Breast epithelium (tissue), 4 donors: ENCODE measurements around the gene HDAC2. TPM values are rescaled to one million over a fixed set of nuclear protein-coding genes. Genes with fewer than 3 reads are reported as not detected.

Source experiments
- DNase-seq, 2 donors: peaks; one replicate each; pipeline ENCODE4 v3.0.0-alpha.2; 2019; ENCODE audit warnings: low spot score in 2 of 2
- H3K27ac ChIP-seq, 2 donors: fragments of 200-600 bp; sonication (generic) in 1 of 2; one replicate each; pipeline ENCODE4 v1.5.1; 2016 to 2019; ENCODE audit warnings: mild to moderate bottlenecking in 1 of 2
- H3K27me3 ChIP-seq, 2 donors: fragments of 200-600 bp; sonication (generic) in 1 of 2; one replicate each; pipeline versions ENCODE4 v1.5.1 to v1.6.0; 2017 to 2019; ENCODE audit warnings: control low read depth in 1 of 2, mild to moderate bottlenecking in 1 of 2
- H3K36me3 ChIP-seq: fragments of 200-600 bp; one replicate; pipeline ENCODE4 v1.5.1; 2019
- H3K4me1 ChIP-seq, 2 donors: fragments of 200-600 bp; sonication (generic); one replicate each; pipeline ENCODE4 v1.5.1; 2016 to 2019; ENCODE audit warnings: control low read depth in 1 of 2
- H3K4me3 ChIP-seq, 3 donors: fragments of 200-600 bp; sonication (generic); 1 replicate in 2 of 3; 2 replicates in 1 of 3; pipeline ENCODE4 v1.5.1; 2016 to 2019; ENCODE audit warnings: mild to moderate bottlenecking in 3 of 3, moderate library complexity in 2 of 3
- H3K9me3 ChIP-seq, 2 donors: fragments of 200-600 bp; sonication (generic) in 1 of 2; one replicate each; pipeline ENCODE4 v1.5.1; 2016 to 2019; ENCODE audit warnings: control low read depth in 1 of 2
- CTCF ChIP-seq, 3 donors: fragments of 450-650 bp; IDR thresholded peaks; one replicate each; pipeline ENCODE4 v1.5.1; 2016 to 2017; ENCODE audit warnings: antibody characterized with exemption in 3 of 3, mild to moderate bottlenecking in 3 of 3, moderate library complexity in 3 of 3
- POLR2A ChIP-seq: fragments of 450-650 bp; IDR thresholded peaks from one replicate; pipeline ENCODE4 v1.6.1; 2016; ENCODE audit warnings: antibody characterized with exemption, mild to moderate bottlenecking, moderate library complexity
- POLR2AphosphoS5 ChIP-seq, 3 donors: sonication (generic); formaldehyde crosslinking; IDR thresholded peaks; one replicate each; pipeline ENCODE4 v1.6.1; 2017; ENCODE audit warnings: antibody characterized with exemption in 3 of 3
- intact Hi-C: fragments of 100-400 bp; cut with DNase I; formaldehyde crosslinking; loops from one replicate; pipeline ENCODE4 v1.15.1; 2023; ENCODE audit warnings: low total_unique reads
- total RNA-seq, 3 donors: library from RNA; depleted of rRNA; stranded (reverse); fragments of >200 nt; gene quantifications; one replicate each; pipeline ENCODE4 v1.1.0, GENCODE V29; 2016

HDAC2 gene
- total RNA-seq, 3 donors from 2014 or later, result 37.9 to 66.5 (median 63.5) TPM

GRCh38 chr6:113978084-113978675 is 7.2 kb upstream of the HDAC2 start:
- Histone ChIP-seq H3K4me1 (no peaks in the 10 kb centered on the region), H3K27me3 (no peaks in the 10 kb centered on the region), H3K4me3 (no peak overlapping the region), H3K9me3 (no peaks in the 10 kb centered on the region), H3K27ac (no peak overlapping the region), H3K36me3 (no peaks in the 10 kb centered on the region)
- TF ChIP-seq POLR2A (no peak), CTCF (IDR thresholded peaks at IDR 0.05) (no peak), POLR2AphosphoS5 (IDR thresholded peaks at IDR 0.05) (no peak)
- intact Hi-C loops, result no loop called here
- no peak for DNase-seq

- intact Hi-C loops, result no loop called here
Observed at GRCh38 chr6:113976806-113977205, 5.9 kb upstream of the HDAC2 start.

GRCh38 chr6:113971741-113972140 is 793 bp upstream of the HDAC2 start:
- Histone ChIP-seq H3K36me3 (no peaks in the 10 kb centered on the region), H3K27ac (peak overlapping the region in 1 of 2 donors; percentile 91), H3K4me1 (no peaks in the 10 kb centered on the region), H3K27me3 (no peaks in the 10 kb centered on the region), H3K4me3 (peak overlapping the region; percentile 82 to 97 (median 97)), H3K9me3 (no peaks in the 10 kb centered on the region)
- no peak for DNase-seq
- intact Hi-C loops, result no loop called here
- TF ChIP-seq POLR2A, result no peak
- no peak for TF ChIP-seq POLR2AphosphoS5 (IDR thresholded peaks at IDR 0.05)
- TF ChIP-seq CTCF (IDR thresholded peaks at IDR 0.05), result no peak

More at GRCh38 chr6:113976806-113977205, 5.9 kb upstream of the HDAC2 start:
- Histone ChIP-seq H3K9me3 (no peaks in the 10 kb centered on the region), H3K4me3 (no peak overlapping the region), H3K4me1 (no peaks in the 10 kb centered on the region), H3K36me3 (no peaks in the 10 kb centered on the region), H3K27ac (no peak overlapping the region), H3K27me3 (no peaks in the 10 kb centered on the region)
- TF ChIP-seq POLR2A (no peak), POLR2AphosphoS5 (IDR thresholded peaks at IDR 0.05) (no peak)
- DNase-seq, result no peak

GRCh38 chr6:113969888-113970804 is 802 bp downstream of the HDAC2 start:
- no peaks in the 10 kb centered on the region for H3K9me3 ChIP-seq
- no peaks in the 10 kb centered on the region for H3K27me3 ChIP-seq
- H3K27ac ChIP-seq, result peak overlapping the region; percentile 89 to 91
- intact Hi-C loops, result no loop called here
- peak in 1 of 2 donors; percentile 74 for DNase-seq
- peak in 1 of 3 donors; percentile 36 for TF ChIP-seq POLR2AphosphoS5 (IDR thresholded peaks at IDR 0.05)
- TF ChIP-seq CTCF (IDR thresholded peaks at IDR 0.05), result no peak
- H3K4me3 ChIP-seq, result peak overlapping the region; percentile 82 to 97 (median 97)
- H3K36me3 ChIP-seq, result no peaks in the 10 kb centered on the region
- no peaks in the 10 kb centered on the region for H3K4me1 ChIP-seq

- no peak for TF ChIP-seq CTCF (IDR thresholded peaks at IDR 0.05)
- H3K27ac ChIP-seq, result no peak overlapping the region
- intact Hi-C loops, result no loop called here
- H3K36me3 ChIP-seq, result no peaks in the 10 kb centered on the region
- H3K4me1 ChIP-seq, result no peaks in the 10 kb centered on the region
- no peaks in the 10 kb centered on the region for H3K27me3 ChIP-seq
- peak overlapping the region in 1 of 3 donors; percentile 82 for H3K4me3 ChIP-seq
- H3K9me3 ChIP-seq, result no peaks in the 10 kb centered on the region
- no peak for DNase-seq
Observed at GRCh38 chr6:113968472-113968871, 2.5 kb downstream of the HDAC2 start.
